GM12878 (cell line): ENCODE measurements around the gene TMEM120B. TPM values are rescaled to one million over a fixed set of nuclear protein-coding genes. Genes with fewer than 3 reads are reported as not detected.
A peak's percentile ranks its signal among the peaks of the same experiment; 100 is the strongest.

Experiments used
- ATAC-seq: fragments of 200-7000 bp; cut with Tn5 transposase; 3 replicates; pipeline ENCODE4 v1.9.1; 2020; ENCODE audit warnings: mild to moderate bottlenecking, moderate library complexity
- BruUV-seq: library from RNA; stranded (reverse); fragments of 400-500 nt; replicated peaks from 2 replicates; lab custom pipeline; 2021; lab: Mats Ljungman, UMichigan
- CTCF ChIA-PET: fragments of 300-600 bp; sonication (Branson Sonifier 250); formaldehyde crosslinking; extraction: SDS; loops from one replicate; lab custom pipeline; 2021; ENCODE audit warnings: inconsistent platforms; lab: Yijun Ruan, JAX
- POLR2A ChIA-PET: fragments of 350-600 bp; formaldehyde crosslinking; extraction: SDS; loops from one replicate; lab custom pipeline; 2021; ENCODE audit warnings: inconsistent platforms; lab: Charles Lee
- RAD21 ChIA-PET: fragments of 300-600 bp; sonication (Branson Sonifier 250); formaldehyde crosslinking; loops from one replicate; lab custom pipeline; 2023; ENCODE audit warnings: antibody characterized with exemption; ENCODE audit not compliant: unreplicated experiment; lab: Charles Lee
- SMC1A ChIA-PET: fragments of 300-600 bp; sonication (Branson Sonifier 250); formaldehyde crosslinking; loops from one replicate; lab custom pipeline; 2023; ENCODE audit not compliant: unreplicated experiment, uncharacterized antibody; lab: Charles Lee
- DNase-seq: peaks from one replicate; pipeline ENCODE4 v3.0.0-alpha.2; 2011; ENCODE audit warnings: low read depth, low spot score
- FAIRE-seq: peaks from 3 replicates; lab custom pipeline; 2011; peaks lifted over from hg19 to GRCh38; lab: Jason Lieb, UNC
- H2AFZ ChIP-seq: 2 replicates; pipeline ENCODE4 v1.6.0; 2011; ENCODE audit warnings: low read depth, low read length, control low read depth; ENCODE audit not compliant: control insufficient read depth
- H3K27ac ChIP-seq: 2 replicates; pipeline ENCODE4 v1.5.1; 2011; ENCODE audit warnings: control low read depth; ENCODE audit not compliant: control insufficient read depth, insufficient read depth
- H3K27me3 ChIP-seq, 2 experiments: replicated peaks in 1 of 2; 2 replicates each; pipeline versions ENCODE4 v1.6.0 to v1.6.1; 2011; ENCODE audit warnings: low read length in 1 of 2; ENCODE audit not compliant: control insufficient read depth in 2 of 2, insufficient read depth in 2 of 2
- H3K36me3 ChIP-seq, 2 experiments: 2 replicates each; pipeline ENCODE4 v1.5.1; 2011; ENCODE audit warnings: low read length in 1 of 2; ENCODE audit not compliant: control insufficient read depth in 2 of 2, insufficient read depth in 2 of 2
- H3K4me1 ChIP-seq: 2 replicates; pipeline ENCODE4 v1.6.1; 2011; ENCODE audit warnings: mild to moderate bottlenecking, low read length, moderate library complexity, mixed read lengths; ENCODE audit not compliant: control insufficient read depth, insufficient read depth
- H3K4me2 ChIP-seq: 2 replicates; pipeline ENCODE4 v1.6.0; 2011; ENCODE audit warnings: control low read depth; ENCODE audit not compliant: control insufficient read depth, insufficient read depth
- H3K4me3 ChIP-seq: fragments of 200-600 bp; sonication (generic); 2 replicates; pipeline ENCODE4 v1.5.1; 2016
- H3K79me2 ChIP-seq: 2 replicates; pipeline ENCODE4 v1.6.0; 2011; ENCODE audit warnings: low read length; ENCODE audit not compliant: control insufficient read depth, insufficient read depth
- H3K9ac ChIP-seq: 2 replicates; pipeline ENCODE4 v1.8.0; 2011; ENCODE audit warnings: low read length, control low read depth, mixed read lengths; ENCODE audit not compliant: control insufficient read depth, insufficient read depth
- H3K9me3 ChIP-seq: replicated peaks from 3 replicates; pipeline ENCODE4 v1.5.1; 2011; ENCODE audit warnings: mild to moderate bottlenecking, low read length; ENCODE audit not compliant: control insufficient read depth, insufficient read depth
- H4K20me1 ChIP-seq: 2 replicates; pipeline ENCODE4 v1.6.0; 2011; ENCODE audit not compliant: control insufficient read depth, insufficient read depth
- BCLAF1 ChIP-seq: fragments of 450-650 bp; IDR thresholded peaks from 2 replicates; pipeline ENCODE4 v1.6.1; 2017; ENCODE audit warnings: antibody characterized with exemption, mild to moderate bottlenecking, moderate library complexity
- CHD1 ChIP-seq: IDR thresholded peaks from 2 replicates; pipeline ENCODE4 v1.6.1; 2012; ENCODE audit warnings: low read depth, low read length, improper control_type of control experiment
- HSF1 ChIP-seq: fragments of 150-350 bp; IDR thresholded peaks from 2 replicates; pipeline ENCODE4 v1.6.1; 2014; ENCODE audit warnings: mild to moderate bottlenecking, low read depth, low read length
- IKZF2 ChIP-seq, 2 experiments: fragments of 450-650 bp; IDR thresholded peaks; 2 replicates each; pipeline ENCODE4 v1.6.1; 2017; ENCODE audit warnings: mild to moderate bottlenecking in 2 of 2, moderate library complexity in 2 of 2
- MEF2B ChIP-seq: fragments of 450-650 bp; IDR thresholded peaks from 2 replicates; pipeline ENCODE4 v1.6.1; 2018; ENCODE audit warnings: mild to moderate bottlenecking, moderate library complexity; ENCODE audit not compliant: partially characterized antibody, poor library complexity, severe bottlenecking
- MLLT1 ChIP-seq: fragments of 450-650 bp; IDR thresholded peaks from 2 replicates; pipeline ENCODE4 v1.6.1; 2016; ENCODE audit warnings: mild to moderate bottlenecking
- NFIC ChIP-seq: IDR thresholded peaks from 2 replicates; pipeline ENCODE4 v1.6.1; 2012; ENCODE audit warnings: low read depth, mild to moderate bottlenecking, inconsistent platforms, low read length, moderate library complexity
- PAX8 ChIP-seq: fragments of 450-650 bp; IDR thresholded peaks from 2 replicates; pipeline ENCODE4 v1.6.1; 2017; ENCODE audit warnings: mild to moderate bottlenecking, moderate library complexity
- SMAD1 ChIP-seq: fragments of 450-650 bp; IDR thresholded peaks from 2 replicates; pipeline ENCODE4 v1.6.1; 2018; ENCODE audit warnings: mild to moderate bottlenecking, low read depth; ENCODE audit not compliant: partially characterized antibody
- TCF12 ChIP-seq: IDR thresholded peaks from 2 replicates; pipeline ENCODE4 v1.6.1; 2011; ENCODE audit warnings: low read depth, mild to moderate bottlenecking, low read length
- WRNIP1 ChIP-seq: IDR thresholded peaks from 2 replicates; pipeline ENCODE4 v1.6.1; 2011; ENCODE audit warnings: low read depth, low read length, improper control_type of control experiment, borderline replicate concordance
- ZNF592 ChIP-seq: fragments of 450-650 bp; IDR thresholded peaks from 2 replicates; pipeline ENCODE4 v1.6.1; 2017; ENCODE audit warnings: mild to moderate bottlenecking, moderate library complexity
- WGBS: methylation state at CpG from one replicate; pipeline ENCODE4 v1.1.6; 2016; ENCODE audit warnings: low lambda C conversion rate; ENCODE audit not compliant: insufficient replicate concordance, insufficient coverage; ENCODE audit errors: missing lambda C conversion rate; 5-methylcytosine and 5-hydroxymethylcytosine counted together
- in situ Hi-C: fragments of 300-500 bp; cut with MboI; formaldehyde crosslinking; loops from 9 replicates; pipeline ENCODE4 v1.14.3; 2018; ENCODE audit warnings: mixed read lengths
- intact Hi-C: fragments of 100-400 bp; cut with micrococcal nuclease; formaldehyde crosslinking; loops from one replicate; pipeline ENCODE4 v1.14.2; 2022; ENCODE audit not compliant: unreplicated experiment
- polyA plus RNA-seq, 11 experiments: library from polyadenylated mRNA; depleted of rRNA in 4 of 11; unstranded in 6 of 11; stranded (reverse) in 5 of 11; fragments of >200 nt; fragmentation: Nextera tagmentation in 4 of 11; fragmentation: Illumina TruSeq in 1 of 11; extraction: Ambion mirVana in 4 of 11; extraction: Trizol in 1 of 11; gene quantifications; 1 replicate in 1 of 11; 2 replicates in 10 of 11; pipeline versions ENCODE4 v1.2.1 to v1.2.3, GENCODE V29; 2011 to 2016; ENCODE audit warnings: inconsistent platforms in 2 of 11, missing spikeins in 2 of 11, low read depth in 1 of 11
- total RNA-seq, 4 experiments: library from RNA; depleted of rRNA in 3 of 4; stranded (reverse); fragments of >200 nt in 3 of 4; fragmentation: Illumina TruSeq in 1 of 4; extraction: Trizol in 1 of 4; gene quantifications; 2 replicates each; pipeline versions ENCODE4 v1.2.1 to v1.2.3, GENCODE V29; 2013 to 2021

Gene TMEM120B
- total and polyA plus RNA-seq, 10 of the 15 experiments (the other 5 are each of a cell fraction or from before 2014, with no cell fraction given) = 4.0 to 26.2 (median 9.2) TPM

GRCh38 chr12:121802485-121802842 lies 89.9 kb downstream of the TMEM120B start:
- FAIRE-seq = no peak
- in situ Hi-C loops = no loop called here

More at GRCh38 chr12:121802485-121802842, 89.9 kb downstream of the TMEM120B start:
- no peak for ATAC-seq
- Histone ChIP-seq H3K27ac (peak overlapping the region; percentile 97), H3K27me3 (no peaks in the 10 kb centered on the region), H3K4me1 (peaks cover 26% of the 10 kb centered on the region), H3K4me2 (peak overlapping the region; percentile 88), H3K4me3 (peak overlapping the region; percentile 66), H3K9me3 (no peaks in the 10 kb centered on the region), H2AFZ (no peak overlapping the region), H3K9ac (peak overlapping the region; percentile 100), H3K36me3 (peaks cover 9 to 13% of the 10 kb centered on the region in 2 experiments; a peak in 3 of 4 replicates), H3K79me2 (peaks cover 79% of the 10 kb centered on the region), H4K20me1 (peaks cover 5% of the 10 kb centered on the region; the same call in 1 of the 2 replicates)
- WGBS = 0% methylated on average over 1 of the region's 1 CpG
- ChIA-PET CTCF (interaction anchor here (0.6 to 13.6 kb wide), 7 partner anchors 5 to 125 kb away, joined by 3 to 565 read pairs (median 8); partner anchors contain the start of genes PSMD9, RHOF and SETD1B), SMC1A (interaction anchor here (1.0 to 12.2 kb wide), 7 partner anchors 8 to 116 kb away, joined by 3 to 226 read pairs (median 9); partner anchors contain the start of genes CFAP251 and RHOF), POLR2A (interaction anchor here (0.6 to 10.1 kb wide), 11 partner anchors 9 to 424 kb away, joined by 3 to 155 read pairs (median 8); partner anchors contain the start of genes DIABLO, ORAI1, PSMD9 and RHOF), RAD21 (interaction anchor here (0.6 to 13.1 kb wide), 9 partner anchors 8 to 402 kb away, joined by 3 to 395 read pairs (median 5); partner anchors contain the start of genes ORAI1, PSMD9 and RHOF)
- TF ChIP-seq TCF12 (no peak), NFIC (no peak), BCLAF1 (peak; percentile 5; the same call in 1 of the 2 replicates), SMAD1 (peak; percentile 96), MLLT1 (peak; percentile 13), WRNIP1 (no peak), ZNF592 (0 out of 2 replicates have a peak, but pooled peaks have one; percentile 27), PAX8 (peak; percentile 95), MEF2B (peak; percentile 29), CHD1 (peak; percentile 91; the same call in 1 of the 2 replicates), IKZF2 (IDR thresholded peaks at IDR 0.05) (peak in 1 of 2 experiments; percentile 10; a peak in 2 of 4 replicates), HSF1 (0 out of 2 replicates have a peak, but pooled peaks have one; percentile 53)
- DNase-seq = no peak
- BruUV-seq = TSS peak; percentile 93
- intact Hi-C loops = loop anchor here (5.0 kb wide), 2 partner anchors 265 to 1430 kb away; partner anchors contain the start of genes MPHOSPH9 and MTRFR
